HFFc6 (cell line): Measurements from ENCODE around the gene STON2. TPM values are rescaled to one million over a fixed set of nuclear protein-coding genes. Genes with fewer than 3 reads are reported as not detected.

ENCODE experiments used
- DNase-seq: peaks from one replicate; pipeline ENCODE4 v3.0.0-alpha.2; 2018
- H3K27ac Mint-ChIP-seq: 2 replicates; pipeline ENCODE4 v1.8.0; 2020; ENCODE audit warnings: mild to moderate bottlenecking, mixed read lengths
- H3K27me3 Mint-ChIP-seq: 2 replicates; pipeline ENCODE4 v1.8.0; 2021; ENCODE audit warnings: mild to moderate bottlenecking, moderate library complexity, mixed read lengths; ENCODE audit not compliant: insufficient read depth
- H3K36me3 Mint-ChIP-seq: 2 replicates; pipeline ENCODE4 v1.8.0; 2021; ENCODE audit warnings: low read depth, mixed read lengths
- H3K4me1 Mint-ChIP-seq: 2 replicates; pipeline ENCODE4 v1.8.0; 2020; ENCODE audit warnings: low read depth, mixed read lengths
- H3K4me3 Mint-ChIP-seq: 2 replicates; pipeline ENCODE4 v1.8.0; 2020; ENCODE audit warnings: mild to moderate bottlenecking, moderate library complexity, mixed read lengths
- H3K9me3 Mint-ChIP-seq: 2 replicates; pipeline ENCODE4 v1.8.0; 2020; ENCODE audit warnings: mild to moderate bottlenecking, mixed read lengths
- total RNA-seq, 6 experiments: library from RNA; stranded (reverse); fragmentation: NEBNext Ultra II Directional; extraction: Animal tissue kit (Norgen Biotek cat#: 25700); gene quantifications; 2 replicates in 1 of 6; 3 replicates in 5 of 6; pipeline ENCODE4 v1.2.3, GENCODE V29; 2021
- TF ChIP-seq, protein P1 (sequence below): fragments of 200-600 bp; sonication (generic); IDR thresholded peaks from 2 replicates; pipeline ENCODE4 v1.5.0; 2021; ENCODE audit warnings: antibody characterized with exemption, mild to moderate bottlenecking

Gene STON2
- total RNA-seq, 6 experiments from 2014 or later: not detected

DNA sequence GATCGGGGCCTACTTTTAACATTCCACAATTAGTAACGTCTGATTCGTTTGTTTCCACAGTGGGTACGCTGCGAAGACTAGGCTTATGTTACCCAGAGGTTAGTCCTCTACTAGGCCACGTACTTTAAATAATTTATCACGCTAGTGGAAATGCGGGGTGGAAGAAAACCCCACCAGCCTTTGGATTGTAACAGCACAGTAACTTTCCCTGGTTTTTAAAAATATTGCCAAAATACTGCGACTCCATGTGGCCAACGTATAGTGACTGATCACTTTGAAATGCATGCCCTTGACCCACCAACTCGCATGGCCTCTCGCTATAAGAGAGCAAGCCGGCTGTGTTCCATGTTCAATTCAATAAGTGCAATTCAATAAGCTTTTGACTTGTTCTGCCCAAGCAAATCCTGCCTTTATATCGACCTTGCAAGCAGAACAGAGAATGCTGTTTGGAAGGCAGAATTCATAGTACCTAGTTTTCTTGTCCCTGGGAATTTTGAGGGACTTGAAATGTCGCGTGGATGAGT, 178.5 kb downstream of the STON2 start:
- peak overlapping the region; percentile 99 for H3K27ac Mint-ChIP-seq
- peaks cover 5% of the 10 kb centered on the region for H3K9me3 Mint-ChIP-seq
- H3K36me3 Mint-ChIP-seq: peaks cover 5% of the 10 kb centered on the region
- H3K4me1 Mint-ChIP-seq: peaks cover 32% of the 10 kb centered on the region
- H3K4me3 Mint-ChIP-seq: peak overlapping the region; percentile 94
- no peak for DNase-seq
- H3K27me3 Mint-ChIP-seq: peaks cover 9% of the 10 kb centered on the region
- TF ChIP-seq, protein P1, sequence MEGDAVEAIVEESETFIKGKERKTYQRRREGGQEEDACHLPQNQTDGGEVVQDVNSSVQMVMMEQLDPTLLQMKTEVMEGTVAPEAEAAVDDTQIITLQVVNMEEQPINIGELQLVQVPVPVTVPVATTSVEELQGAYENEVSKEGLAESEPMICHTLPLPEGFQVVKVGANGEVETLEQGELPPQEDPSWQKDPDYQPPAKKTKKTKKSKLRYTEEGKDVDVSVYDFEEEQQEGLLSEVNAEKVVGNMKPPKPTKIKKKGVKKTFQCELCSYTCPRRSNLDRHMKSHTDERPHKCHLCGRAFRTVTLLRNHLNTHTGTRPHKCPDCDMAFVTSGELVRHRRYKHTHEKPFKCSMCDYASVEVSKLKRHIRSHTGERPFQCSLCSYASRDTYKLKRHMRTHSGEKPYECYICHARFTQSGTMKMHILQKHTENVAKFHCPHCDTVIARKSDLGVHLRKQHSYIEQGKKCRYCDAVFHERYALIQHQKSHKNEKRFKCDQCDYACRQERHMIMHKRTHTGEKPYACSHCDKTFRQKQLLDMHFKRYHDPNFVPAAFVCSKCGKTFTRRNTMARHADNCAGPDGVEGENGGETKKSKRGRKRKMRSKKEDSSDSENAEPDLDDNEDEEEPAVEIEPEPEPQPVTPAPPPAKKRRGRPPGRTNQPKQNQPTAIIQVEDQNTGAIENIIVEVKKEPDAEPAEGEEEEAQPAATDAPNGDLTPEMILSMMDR: no peak

DNA sequence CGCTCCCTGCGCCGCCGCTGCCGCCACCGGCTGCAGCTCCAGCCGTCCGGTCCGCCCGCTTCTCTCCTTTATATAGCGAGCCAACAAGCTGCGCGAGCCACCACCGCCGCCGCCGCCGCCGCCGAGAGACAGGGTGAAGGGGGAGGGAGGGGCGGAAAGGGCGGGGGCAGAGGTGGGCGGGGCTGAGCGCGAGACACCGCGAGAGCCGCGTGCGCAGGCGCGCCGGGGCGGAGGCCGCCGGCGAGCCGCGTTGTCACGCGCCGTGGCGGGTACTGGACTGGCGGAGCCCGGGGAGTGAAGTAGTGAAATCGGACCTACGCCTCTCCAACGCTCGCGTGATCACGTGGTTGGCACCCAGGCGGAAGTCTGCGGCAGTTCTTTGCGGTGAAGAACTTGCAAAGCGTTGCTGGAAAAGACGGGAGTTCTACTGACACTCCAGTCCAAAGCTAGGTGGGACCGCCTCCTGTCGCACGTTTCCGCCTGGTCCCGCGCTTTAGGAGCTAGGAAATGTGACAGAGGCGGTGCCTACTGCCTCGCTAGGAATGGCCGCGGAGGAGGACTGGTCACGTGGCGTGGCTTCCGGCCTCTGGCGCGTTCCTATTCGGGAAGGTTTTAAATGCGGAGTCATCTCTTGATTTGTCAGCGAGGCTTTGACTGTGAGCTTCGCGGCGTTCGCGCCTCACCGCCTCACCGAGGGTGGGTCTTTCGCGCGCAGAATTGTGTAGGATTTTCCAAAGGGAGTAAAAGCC, 179.1 kb downstream of the STON2 start, which contains the start of gene GTF2A1:
Gene GTF2A1, minus strand, starts transcription at position 130 of the 749 bp plus-strand sequence. CDS start 441 bp downstream, outside the sequence.
- H3K9me3 Mint-ChIP-seq: peaks cover 5% of the 10 kb centered on the region

DNA sequence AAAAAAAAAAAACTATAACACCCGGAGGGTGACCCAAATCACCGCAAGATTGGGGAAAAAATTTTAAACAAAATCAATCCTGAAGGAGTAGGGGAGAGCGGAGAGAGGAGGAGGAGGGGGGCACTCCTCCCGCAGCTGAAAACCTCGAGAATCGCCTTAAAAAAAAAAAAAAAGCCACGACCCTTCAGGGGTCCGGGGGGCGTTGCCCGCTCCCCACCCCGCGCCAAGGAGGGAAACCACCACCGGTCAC, 179.6 kb downstream of the STON2 start:
- Mint-ChIP-seq H3K27me3 (peaks cover 9% of the 10 kb centered on the region), H3K27ac (peak overlapping the region; percentile 99), H3K4me1 (peaks cover 37% of the 10 kb centered on the region), H3K36me3 (peaks cover 5% of the 10 kb centered on the region), H3K9me3 (peaks cover 5% of the 10 kb centered on the region), H3K4me3 (peak overlapping the region; percentile 94)
- DNase-seq: no peak
- TF ChIP-seq, protein P1: no peak

More for the DNA sequence above, 179.1 kb downstream of the STON2 start, which contains the start of gene GTF2A1:
- TF ChIP-seq, protein P1: no peak
- Mint-ChIP-seq H3K27me3 (peaks cover 9% of the 10 kb centered on the region), H3K4me3 (peak within 1 kb of the TSS; percentile 99), H3K27ac (peak within 1 kb of the TSS; percentile 100), H3K36me3 (peaks cover 5% of the 10 kb centered on the region), H3K4me1 (peaks cover 37% of the 10 kb centered on the region)
- peak; percentile 94 for DNase-seq

DNA sequence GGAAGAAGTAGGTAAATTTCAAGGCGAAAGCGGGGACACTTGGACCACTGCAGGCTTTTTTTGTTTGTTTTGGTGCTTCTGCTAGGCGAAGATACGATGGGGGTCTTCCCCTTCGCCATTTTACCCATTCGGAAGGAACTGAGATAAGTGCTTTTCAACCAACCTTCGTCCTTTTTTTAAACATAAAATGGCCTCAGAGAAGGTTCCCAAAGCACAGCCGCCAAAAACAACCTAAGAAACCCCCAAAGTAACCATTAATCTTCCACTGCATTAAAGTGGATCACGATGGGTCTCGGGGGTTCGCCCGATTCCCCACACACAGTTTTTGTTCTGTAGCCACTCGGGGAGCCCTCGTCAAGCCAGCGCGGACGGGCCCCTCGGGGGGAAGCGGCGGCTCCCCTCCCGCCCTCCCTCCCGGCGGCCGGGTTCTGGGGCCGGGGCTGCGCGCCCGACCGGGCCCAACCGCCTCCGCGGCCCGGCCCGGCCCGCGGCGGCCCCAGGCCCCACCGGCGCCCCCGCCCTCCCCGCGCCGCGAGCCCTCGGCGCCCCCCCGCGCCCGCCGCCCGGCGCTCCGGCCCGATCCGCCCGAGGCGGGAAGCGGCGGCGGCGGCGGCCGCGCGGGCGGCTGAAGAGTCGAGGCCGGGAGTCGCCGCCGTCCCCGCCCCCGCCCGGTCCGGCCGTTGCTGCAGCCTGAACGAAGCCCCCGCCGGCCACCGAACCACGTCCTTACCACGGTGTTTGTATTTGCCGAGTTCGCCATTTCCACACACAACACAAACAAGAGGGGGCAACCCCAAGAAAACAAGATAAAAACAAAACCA, 180.2 kb downstream of the STON2 start:
- H3K27me3 Mint-ChIP-seq: peaks cover 9% of the 10 kb centered on the region
- H3K36me3 Mint-ChIP-seq: peaks cover 8% of the 10 kb centered on the region
- peaks cover 37% of the 10 kb centered on the region for H3K4me1 Mint-ChIP-seq
- peak overlapping the region; percentile 100 for H3K27ac Mint-ChIP-seq
- H3K9me3 Mint-ChIP-seq: peaks cover 5% of the 10 kb centered on the region
- TF ChIP-seq, protein P1: no peak
- peak; percentile 5 for DNase-seq
- H3K4me3 Mint-ChIP-seq: peak overlapping the region; percentile 99

DNA sequence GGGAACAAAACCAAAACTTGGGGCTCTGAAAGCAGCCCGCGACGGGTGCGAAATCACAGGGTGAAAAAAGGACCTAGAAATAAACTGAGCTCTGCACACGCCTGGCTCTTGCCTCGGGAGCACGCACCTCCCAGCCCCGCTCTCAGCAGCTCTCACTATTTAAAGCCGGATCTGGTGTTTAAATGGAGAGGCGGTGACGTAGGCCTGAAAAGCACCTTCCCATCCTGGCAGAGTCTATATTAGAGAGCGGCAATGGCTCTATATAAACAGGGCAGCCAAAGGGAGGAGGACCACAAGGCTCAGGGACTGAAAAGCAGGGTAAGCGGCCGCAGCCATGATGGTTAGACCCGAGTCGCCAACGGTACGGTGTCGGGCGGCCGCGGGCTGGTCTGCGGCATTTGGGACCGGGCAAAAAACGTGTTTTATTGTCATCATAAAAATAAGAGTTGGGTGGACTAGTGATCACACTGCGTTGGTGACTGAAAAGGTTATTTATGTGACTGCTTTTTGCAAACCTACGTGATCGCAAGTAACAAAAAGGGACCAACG, 180.8 kb downstream of the STON2 start:
- TF ChIP-seq, protein P1: no peak
- H3K4me3 Mint-ChIP-seq: peak overlapping the region; percentile 99
- DNase-seq: peak; percentile 97
- peaks cover 37% of the 10 kb centered on the region for H3K4me1 Mint-ChIP-seq
- peaks cover 5% of the 10 kb centered on the region for H3K9me3 Mint-ChIP-seq
- H3K36me3 Mint-ChIP-seq: peaks cover 11% of the 10 kb centered on the region
- H3K27ac Mint-ChIP-seq: peak overlapping the region; percentile 100
- peaks cover 9% of the 10 kb centered on the region for H3K27me3 Mint-ChIP-seq
